Measurements from ENCODE around the gene WWOX.

GRCh38 chr16:78647019-78647418 lies 547.6 kb downstream of the WWOX start:
- TF ChIP-seq CTCF (conservative IDR thresholded peaks at IDR 0.05 in 1 of 2, IDR thresholded peaks at IDR 0.05 in 1 of 2; ENCODE audit: extremely low read depth in 1 of 2, insufficient read depth in 1 of 2, low read depth in 1 of 2, low read length in 2 of 2) = no peak
- TF ChIP-seq EZH2 (IDR thresholded peaks at IDR 0.05; ENCODE audit: borderline replicate concordance, low read length) = no peak

All from mammary epithelial cell (primary cell).